Measurements from ENCODE around the gene FOXI1. TPM values are rescaled to one million over a fixed set of nuclear protein-coding genes. Genes with fewer than 3 reads are reported as not detected.

FOXI1 gene
- total RNA-seq, 2 donors from 2014 or later = not detected

DNA sequence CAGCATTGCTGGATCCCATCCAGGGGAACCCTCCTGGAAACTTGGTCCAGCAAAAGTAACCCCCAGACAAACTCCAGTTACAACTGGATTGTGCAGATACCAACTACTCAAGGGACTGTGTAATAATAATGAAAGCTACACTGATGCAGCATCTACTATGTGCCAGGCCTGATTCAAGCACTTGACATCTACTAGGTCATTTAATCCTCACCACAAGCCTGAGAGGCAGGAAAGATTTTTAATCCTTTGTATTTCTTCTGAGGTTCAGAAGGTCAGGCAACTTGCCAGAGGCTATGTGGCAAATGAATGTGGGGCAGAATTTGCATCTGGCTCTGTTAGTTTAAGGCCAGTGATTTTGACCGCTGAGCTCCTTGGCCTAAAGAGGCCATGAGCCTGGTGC lies 29.5 kb upstream of the FOXI1 start:
- Histone ChIP-seq H3K4me3 (no peak overlapping the region), H3K27me3 (no peaks in the 10 kb centered on the region), H3K27ac (no peak overlapping the region), H3K36me3 (no peaks in the 10 kb centered on the region), H3K4me1 (no peaks in the 10 kb centered on the region), H3K9me3 (no peaks in the 10 kb centered on the region)
- TF ChIP-seq, protein P1, sequence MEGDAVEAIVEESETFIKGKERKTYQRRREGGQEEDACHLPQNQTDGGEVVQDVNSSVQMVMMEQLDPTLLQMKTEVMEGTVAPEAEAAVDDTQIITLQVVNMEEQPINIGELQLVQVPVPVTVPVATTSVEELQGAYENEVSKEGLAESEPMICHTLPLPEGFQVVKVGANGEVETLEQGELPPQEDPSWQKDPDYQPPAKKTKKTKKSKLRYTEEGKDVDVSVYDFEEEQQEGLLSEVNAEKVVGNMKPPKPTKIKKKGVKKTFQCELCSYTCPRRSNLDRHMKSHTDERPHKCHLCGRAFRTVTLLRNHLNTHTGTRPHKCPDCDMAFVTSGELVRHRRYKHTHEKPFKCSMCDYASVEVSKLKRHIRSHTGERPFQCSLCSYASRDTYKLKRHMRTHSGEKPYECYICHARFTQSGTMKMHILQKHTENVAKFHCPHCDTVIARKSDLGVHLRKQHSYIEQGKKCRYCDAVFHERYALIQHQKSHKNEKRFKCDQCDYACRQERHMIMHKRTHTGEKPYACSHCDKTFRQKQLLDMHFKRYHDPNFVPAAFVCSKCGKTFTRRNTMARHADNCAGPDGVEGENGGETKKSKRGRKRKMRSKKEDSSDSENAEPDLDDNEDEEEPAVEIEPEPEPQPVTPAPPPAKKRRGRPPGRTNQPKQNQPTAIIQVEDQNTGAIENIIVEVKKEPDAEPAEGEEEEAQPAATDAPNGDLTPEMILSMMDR (IDR thresholded peaks at IDR 0.05) = no peak
- DNase-seq (ENCODE audit: low spot score) = no peak

- H3K27ac ChIP-seq = no peak overlapping the region
- TF ChIP-seq, protein P1 (IDR thresholded peaks at IDR 0.05) = no peak
- no peaks in the 10 kb centered on the region for H3K27me3 ChIP-seq
- H3K4me1 ChIP-seq = no peaks in the 10 kb centered on the region
- no peaks in the 10 kb centered on the region for H3K36me3 ChIP-seq
- H3K4me3 ChIP-seq = no peak overlapping the region
- H3K9me3 ChIP-seq = no peaks in the 10 kb centered on the region
- no peak for DNase-seq (ENCODE audit: low spot score)
Measured at GRCh38 chr5:170076739-170077138, 29.0 kb upstream of the FOXI1 start.

DNA sequence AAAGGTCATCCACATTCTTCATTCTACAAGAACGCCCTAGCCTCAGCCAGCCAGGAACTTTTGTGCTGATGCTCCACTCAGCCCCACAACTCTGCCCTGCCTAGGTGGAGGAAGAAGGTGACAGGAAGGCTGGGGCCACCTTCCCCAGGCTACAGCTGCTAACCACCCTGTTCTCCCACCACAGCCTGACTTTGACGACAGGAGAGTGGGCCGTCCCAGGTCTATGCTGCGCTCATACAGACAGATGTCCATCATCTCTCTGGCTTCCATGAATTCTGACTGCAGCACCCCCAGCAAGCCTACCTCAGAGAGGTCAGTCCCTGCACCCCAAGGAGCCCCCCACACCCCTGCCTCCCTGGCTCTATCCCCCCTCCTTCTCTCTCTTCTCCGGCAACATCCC lies 28.2 kb upstream of the FOXI1 start:
- TF ChIP-seq, protein P1 (IDR thresholded peaks at IDR 0.05) = no peak
- no peaks in the 10 kb centered on the region for H3K9me3 ChIP-seq
- H3K36me3 ChIP-seq = no peaks in the 10 kb centered on the region
- no peak overlapping the region for H3K4me3 ChIP-seq
- DNase-seq (ENCODE audit: low spot score) = no peak
- no peaks in the 10 kb centered on the region for H3K4me1 ChIP-seq
- H3K27me3 ChIP-seq = no peaks in the 10 kb centered on the region
- H3K27ac ChIP-seq = no peak overlapping the region

DNA sequence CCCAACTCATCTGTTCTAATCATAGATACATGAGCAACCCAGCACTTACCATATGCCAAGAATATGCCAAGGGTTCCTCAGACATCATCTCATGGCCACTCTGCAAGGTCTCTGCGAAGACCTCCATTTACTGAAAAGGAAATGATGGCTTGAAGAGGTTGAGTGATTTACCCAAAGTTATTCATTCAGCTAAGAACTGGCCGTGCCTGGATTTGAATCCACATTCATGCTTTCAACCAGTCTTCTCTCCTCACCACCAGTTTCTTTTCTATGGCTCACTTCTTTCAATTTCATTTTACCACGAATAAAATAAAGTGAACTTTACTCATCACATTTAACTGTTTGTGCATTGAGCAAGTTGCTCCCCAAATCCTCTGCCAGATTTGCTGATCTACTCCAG lies 27.2 kb upstream of the FOXI1 start:
- no peaks in the 10 kb centered on the region for H3K9me3 ChIP-seq
- H3K4me3 ChIP-seq = no peak overlapping the region
- no peak for DNase-seq (ENCODE audit: low spot score)
- no peaks in the 10 kb centered on the region for H3K27me3 ChIP-seq
- no peaks in the 10 kb centered on the region for H3K36me3 ChIP-seq
- no peaks in the 10 kb centered on the region for H3K4me1 ChIP-seq
- H3K27ac ChIP-seq = no peak overlapping the region
- TF ChIP-seq, protein P1 (IDR thresholded peaks at IDR 0.05) = no peak

DNA sequence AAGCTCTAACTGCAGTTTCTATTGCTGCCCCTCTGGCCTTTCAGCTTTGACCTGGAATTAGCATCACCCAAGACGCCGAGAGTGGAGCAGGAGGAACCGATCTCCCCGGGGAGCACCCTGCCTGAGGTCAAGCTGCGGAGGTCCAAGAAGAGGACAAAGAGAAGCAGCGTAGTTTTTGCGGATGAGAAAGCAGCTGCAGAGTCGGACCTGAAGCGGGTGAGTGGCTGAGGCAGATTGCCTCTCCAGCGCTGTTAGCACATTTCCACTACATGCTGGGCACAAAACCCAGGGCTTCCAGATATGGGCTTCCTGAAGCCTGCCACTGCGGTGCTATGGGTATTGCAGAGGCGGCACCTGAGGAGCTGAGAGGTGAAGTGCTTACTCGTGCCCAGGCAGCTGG lies 26.8 kb upstream of the FOXI1 start:
- no peak for DNase-seq (ENCODE audit: low spot score)
- Histone ChIP-seq H3K9me3 (no peaks in the 10 kb centered on the region), H3K4me1 (no peaks in the 10 kb centered on the region), H3K4me3 (no peak overlapping the region), H3K27ac (no peak overlapping the region), H3K27me3 (no peaks in the 10 kb centered on the region), H3K36me3 (no peaks in the 10 kb centered on the region)
- TF ChIP-seq, protein P1 (IDR thresholded peaks at IDR 0.05) = no peak

DNA sequence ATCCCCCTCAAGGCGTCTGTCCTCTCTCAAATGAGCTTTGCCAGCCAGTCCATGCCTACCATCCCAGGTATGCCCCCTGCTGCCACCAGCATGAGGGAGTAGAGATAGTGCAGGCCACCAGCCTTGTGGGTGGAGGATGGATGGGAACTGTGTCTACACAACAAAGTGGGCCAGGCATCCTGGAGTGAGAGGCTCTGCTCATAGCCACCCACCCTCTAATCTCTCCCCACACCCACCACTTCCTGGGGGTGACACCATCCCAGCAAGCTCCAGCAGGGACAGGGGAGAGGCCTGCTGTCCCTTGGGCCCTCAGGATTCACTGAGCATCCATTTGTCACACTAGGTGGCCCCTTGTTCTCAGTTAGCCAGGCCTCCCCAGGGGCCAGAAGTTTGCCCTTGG lies 25.5 kb upstream of the FOXI1 start:
- DNase-seq (ENCODE audit: low spot score) = no peak
- no peaks in the 10 kb centered on the region for H3K36me3 ChIP-seq
- H3K4me1 ChIP-seq = no peaks in the 10 kb centered on the region

More for the DNA sequence above, 25.5 kb upstream of the FOXI1 start:
- H3K27me3 ChIP-seq = no peaks in the 10 kb centered on the region
- H3K9me3 ChIP-seq = no peaks in the 10 kb centered on the region
- H3K4me3 ChIP-seq = no peak overlapping the region
- H3K27ac ChIP-seq = no peak overlapping the region
- TF ChIP-seq, protein P1 (IDR thresholded peaks at IDR 0.05) = no peak
